HepG2 (cell line): ENCODE measurements around the gene COL9A1. TPM values are rescaled to one million over a fixed set of nuclear protein-coding genes. Genes with fewer than 3 reads are reported as not detected.

Source experiments
- ATAC-seq: fragments of 200-7000 bp; cut with Tn5 transposase; 3 replicates; pipeline ENCODE4 v1.9.1; 2020; ENCODE audit warnings: mild to moderate bottlenecking, moderate library complexity
- BruUV-seq: library from RNA; stranded (reverse); fragments of 400-500 nt; replicated peaks from 2 replicates; lab custom pipeline; 2021; lab: Mats Ljungman, UMichigan
- CTCF ChIA-PET: fragments of 300-600 bp; formaldehyde crosslinking; extraction: SDS; loops from one replicate; lab custom pipeline; 2021; ENCODE audit warnings: low total read pairs, inconsistent platforms, low intra/inter-chr PET ratio; lab: Yijun Ruan, JAX
- POLR2A ChIA-PET: fragments of 350-600 bp; sonication (Branson Sonifier 250); formaldehyde crosslinking; loops from one replicate; lab custom pipeline; 2020; ENCODE audit warnings: antibody characterized with exemption, inconsistent platforms; lab: Yijun Ruan, JAX
- DNase-seq: peaks from one replicate; pipeline ENCODE4 v3.0.0-alpha.2; 2015; ENCODE audit warnings: low spot score
- FAIRE-seq: peaks from 3 replicates; lab custom pipeline; 2011; peaks lifted over from hg19 to GRCh38; lab: Jason Lieb, UNC
- H2AFZ ChIP-seq: one replicate; pipeline ENCODE4 v1.6.1; 2011; ENCODE audit warnings: low read length, inconsistent platforms
- H3K27ac ChIP-seq: fragments of 300-600 bp; 3 replicates; pipeline ENCODE4 v1.8.0; 2011; ENCODE audit warnings: mixed run types, mild to moderate bottlenecking, mixed read lengths, low read length, inconsistent platforms; ENCODE audit not compliant: insufficient read depth; ENCODE audit errors: extremely low read length
- H3K27me3 ChIP-seq, 2 experiments: fragments of 200-600 bp in 1 of 2; 2 replicates in 1 of 2; 3 replicates in 1 of 2; pipeline versions ENCODE4 v1.6.0 to v1.8.0; 2011; ENCODE audit warnings: low read length in 2 of 2, mild to moderate bottlenecking in 2 of 2, moderate library complexity in 2 of 2, inconsistent platforms in 1 of 2; ENCODE audit not compliant: insufficient read depth in 2 of 2, control insufficient read depth in 1 of 2
- H3K36me3 ChIP-seq, 2 experiments: fragments of 200-600 bp in 1 of 2; replicated peaks in 1 of 2; 2 replicates in 1 of 2; 3 replicates in 1 of 2; pipeline versions ENCODE4 v1.5.1 to v1.8.0; 2011; ENCODE audit warnings: low read length in 2 of 2, inconsistent platforms in 1 of 2; ENCODE audit not compliant: insufficient read depth in 2 of 2, control insufficient read depth in 1 of 2
- H3K4me1 ChIP-seq: 2 replicates; pipeline ENCODE4 v1.5.1; 2012; ENCODE audit warnings: low read length, inconsistent platforms; ENCODE audit not compliant: insufficient read depth
- H3K4me2 ChIP-seq: 2 replicates; pipeline ENCODE4 v1.6.0; 2011; ENCODE audit warnings: low read depth, low read length, inconsistent platforms
- H3K4me3 ChIP-seq, 3 experiments: fragments of 200-600 bp in 1 of 3; sonication (generic), shearing (Covaris generic) in 1 of 3; replicated peaks in 1 of 3; 2 replicates each; pipeline ENCODE4 v1.5.1; 2011 to 2016; ENCODE audit warnings: low read length in 3 of 3, inconsistent platforms in 2 of 3, low read depth in 2 of 3, mild to moderate bottlenecking in 2 of 3, control low read depth in 1 of 3, mixed read lengths in 1 of 3; ENCODE audit not compliant: insufficient read depth in 1 of 3
- H3K79me2 ChIP-seq: one replicate; pipeline ENCODE4 v1.6.1; 2011; ENCODE audit warnings: low read length, inconsistent platforms; ENCODE audit not compliant: insufficient read depth
- H3K9ac ChIP-seq: 2 replicates; pipeline ENCODE4 v1.6.0; 2011; ENCODE audit warnings: mild to moderate bottlenecking, low read depth, low read length, inconsistent platforms; ENCODE audit not compliant: insufficient read depth
- H3K9me3 ChIP-seq: 2 replicates; pipeline ENCODE4 v1.5.1; 2012; ENCODE audit warnings: mild to moderate bottlenecking, low read length
- H4K20me1 ChIP-seq: 2 replicates; pipeline ENCODE4 v1.6.0; 2011; ENCODE audit warnings: inconsistent platforms, mild to moderate bottlenecking, low read length, moderate library complexity; ENCODE audit not compliant: insufficient read depth
- HIVEP1 ChIP-seq: sonication (generic); formaldehyde crosslinking; IDR thresholded peaks from 2 replicates; pipeline ENCODE4 v1.4.0; 2020; ENCODE audit warnings: mild to moderate bottlenecking, missing genetic modification reagents
- KDM6A ChIP-seq: IDR thresholded peaks from 2 replicates; pipeline ENCODE4 v1.6.1; 2016; ENCODE audit warnings: low read depth
- RELA ChIP-seq: sonication (generic); formaldehyde crosslinking; IDR thresholded peaks from 2 replicates; pipeline ENCODE4 v1.4.0; 2020; ENCODE audit warnings: missing genetic modification reagents
- SRF ChIP-seq: IDR thresholded peaks from 2 replicates; pipeline ENCODE4 v1.6.1; 2011; ENCODE audit warnings: mild to moderate bottlenecking, low read depth, low read length, moderate library complexity
- ZNF615 ChIP-seq: sonication (generic); formaldehyde crosslinking; IDR thresholded peaks from 2 replicates; pipeline ENCODE4 v1.5.0; 2020; ENCODE audit warnings: mild to moderate bottlenecking, missing genetic modification reagents, borderline replicate concordance
- ZNF660 ChIP-seq: sonication (generic); formaldehyde crosslinking; IDR thresholded peaks from 2 replicates; pipeline ENCODE4 v1.5.1; 2020; ENCODE audit warnings: mild to moderate bottlenecking, low read depth, missing genetic modification reagents, borderline replicate concordance
- ZNF674 ChIP-seq: sonication (generic); formaldehyde crosslinking; IDR thresholded peaks from 2 replicates; pipeline ENCODE4 v1.5.0; 2020; ENCODE audit warnings: low read depth, mild to moderate bottlenecking, missing genetic modification reagents
- WGBS: methylation state at CpG from one replicate; pipeline ENCODE4 v1.1.6; 2017; ENCODE audit warnings: low lambda C conversion rate; 5-methylcytosine and 5-hydroxymethylcytosine counted together
- in situ Hi-C: cut with HindIII; loops from 2 replicates; pipeline ENCODE4 v1.10.0; 2017; ENCODE audit warnings: low pct_unique_long_range_greater_than_20kb; ENCODE audit not compliant: extremely low pct_ligation_motif_present
- intact Hi-C: fragments of 100-400 bp; cut with micrococcal nuclease; formaldehyde crosslinking; loops from one replicate; pipeline ENCODE4 v1.10.0; 2022; ENCODE audit not compliant: unreplicated experiment
- polyA plus RNA-seq, 8 experiments: library from polyadenylated mRNA; depleted of rRNA in 3 of 8; stranded (reverse) in 7 of 8; unstranded in 1 of 8; fragments of >200 nt; fragmentation: Illumina TruSeq in 4 of 8; extraction: Trizol in 4 of 8; gene quantifications; 2 replicates each; pipeline versions ENCODE4 v1.2.1 to v1.2.3, GENCODE V29; 2011 to 2016; ENCODE audit warnings: low read depth in 4 of 8, missing spikeins in 1 of 8, mixed read lengths in 1 of 8; ENCODE audit not compliant: insufficient read depth in 1 of 8
- total RNA-seq, 5 experiments: library from RNA; depleted of rRNA; stranded (reverse); fragments of >200 nt; fragmentation: Illumina TruSeq; extraction: Trizol; gene quantifications; 2 replicates each; pipeline ENCODE4 v1.2.3, GENCODE V29; 2016; ENCODE audit warnings: low read depth in 1 of 5
- TF ChIP-seq, protein P1 (sequence below): sonication (generic); formaldehyde crosslinking; IDR thresholded peaks from 2 replicates; pipeline ENCODE4 v1.4.0; 2020; ENCODE audit warnings: missing genetic modification reagents
- TF ChIP-seq, protein P2 (sequence below): sonication (generic); formaldehyde crosslinking; IDR thresholded peaks from 2 replicates; pipeline ENCODE4 v1.4.0; 2020; ENCODE audit warnings: missing genetic modification reagents
- TF ChIP-seq, protein P3 (sequence below): sonication (generic); formaldehyde crosslinking; IDR thresholded peaks from 2 replicates; pipeline ENCODE4 v1.8.1; 2023; ENCODE audit warnings: mild to moderate bottlenecking, moderate library complexity, missing genetic modification reagents
- TF ChIP-seq, protein P4 (sequence below): sonication (generic); formaldehyde crosslinking; IDR thresholded peaks from 2 replicates; pipeline ENCODE4 v1.4.0; 2020; ENCODE audit warnings: missing genetic modification reagents, borderline replicate concordance
- TF ChIP-seq, protein P5 (sequence below): sonication (generic); formaldehyde crosslinking; IDR thresholded peaks from 2 replicates; pipeline ENCODE4 v1.5.1; 2020; ENCODE audit warnings: mild to moderate bottlenecking, missing genetic modification reagents, moderate library complexity

COL9A1 gene
- total and polyA plus RNA-seq, 2 of the 13 experiments (the other 11 are each of a cell fraction or from before 2014, with no cell fraction given): 0.08 TPM; not detected in 1

DNA sequence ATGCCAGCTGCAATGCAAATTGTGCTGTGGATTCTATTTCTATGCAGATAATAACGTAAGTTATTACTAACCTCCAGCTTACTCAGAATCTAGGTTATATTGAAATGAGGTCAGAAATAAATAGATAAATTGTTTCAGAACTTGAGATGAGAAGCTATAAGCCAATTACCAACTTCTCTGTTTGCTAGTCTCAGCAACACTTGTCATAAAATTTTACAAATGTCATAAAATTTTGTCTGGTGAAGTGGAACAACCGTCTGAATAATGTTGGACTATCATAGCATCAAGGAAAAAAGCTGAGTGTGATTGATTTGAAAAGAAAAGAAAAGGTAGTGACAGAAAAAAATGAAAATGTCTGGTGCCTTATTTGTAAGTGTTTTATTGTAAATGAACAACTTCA lies 36.7 kb downstream of the COL9A1 start:
- intact Hi-C loops (no loop called here), in situ Hi-C loops (no loop called here)
- Histone ChIP-seq H3K4me2 (no peak overlapping the region), H3K4me3 (no peak overlapping the region), H4K20me1 (no peaks in the 10 kb centered on the region), H3K4me1 (no peaks in the 10 kb centered on the region), H3K27ac (no peak overlapping the region), H2AFZ (no peak overlapping the region), H3K36me3 (no peaks in the 10 kb centered on the region), H3K9ac (no peak overlapping the region), H3K9me3 (no peaks in the 10 kb centered on the region), H3K79me2 (no peaks in the 10 kb centered on the region), H3K27me3 (0 out of 5 replicates have a peak, but pooled peaks cover 0 to 3% of the 10 kb centered on the region in 2 experiments)
- 5% methylated on average over 2 of the region's 2 CpGs for WGBS
- no peak for DNase-seq
- TF ChIP-seq HIVEP1 (CRISPR knock-in tag) (no peak), KDM6A (CRISPR knock-in tag) (no peak), ZNF660 (CRISPR knock-in tag) (no peak), RELA (CRISPR knock-in tag) (no peak), ZNF615 (no peak), ZNF674 (CRISPR knock-in tag) (no peak), SRF (no peak)
- TF ChIP-seq, protein P1, sequence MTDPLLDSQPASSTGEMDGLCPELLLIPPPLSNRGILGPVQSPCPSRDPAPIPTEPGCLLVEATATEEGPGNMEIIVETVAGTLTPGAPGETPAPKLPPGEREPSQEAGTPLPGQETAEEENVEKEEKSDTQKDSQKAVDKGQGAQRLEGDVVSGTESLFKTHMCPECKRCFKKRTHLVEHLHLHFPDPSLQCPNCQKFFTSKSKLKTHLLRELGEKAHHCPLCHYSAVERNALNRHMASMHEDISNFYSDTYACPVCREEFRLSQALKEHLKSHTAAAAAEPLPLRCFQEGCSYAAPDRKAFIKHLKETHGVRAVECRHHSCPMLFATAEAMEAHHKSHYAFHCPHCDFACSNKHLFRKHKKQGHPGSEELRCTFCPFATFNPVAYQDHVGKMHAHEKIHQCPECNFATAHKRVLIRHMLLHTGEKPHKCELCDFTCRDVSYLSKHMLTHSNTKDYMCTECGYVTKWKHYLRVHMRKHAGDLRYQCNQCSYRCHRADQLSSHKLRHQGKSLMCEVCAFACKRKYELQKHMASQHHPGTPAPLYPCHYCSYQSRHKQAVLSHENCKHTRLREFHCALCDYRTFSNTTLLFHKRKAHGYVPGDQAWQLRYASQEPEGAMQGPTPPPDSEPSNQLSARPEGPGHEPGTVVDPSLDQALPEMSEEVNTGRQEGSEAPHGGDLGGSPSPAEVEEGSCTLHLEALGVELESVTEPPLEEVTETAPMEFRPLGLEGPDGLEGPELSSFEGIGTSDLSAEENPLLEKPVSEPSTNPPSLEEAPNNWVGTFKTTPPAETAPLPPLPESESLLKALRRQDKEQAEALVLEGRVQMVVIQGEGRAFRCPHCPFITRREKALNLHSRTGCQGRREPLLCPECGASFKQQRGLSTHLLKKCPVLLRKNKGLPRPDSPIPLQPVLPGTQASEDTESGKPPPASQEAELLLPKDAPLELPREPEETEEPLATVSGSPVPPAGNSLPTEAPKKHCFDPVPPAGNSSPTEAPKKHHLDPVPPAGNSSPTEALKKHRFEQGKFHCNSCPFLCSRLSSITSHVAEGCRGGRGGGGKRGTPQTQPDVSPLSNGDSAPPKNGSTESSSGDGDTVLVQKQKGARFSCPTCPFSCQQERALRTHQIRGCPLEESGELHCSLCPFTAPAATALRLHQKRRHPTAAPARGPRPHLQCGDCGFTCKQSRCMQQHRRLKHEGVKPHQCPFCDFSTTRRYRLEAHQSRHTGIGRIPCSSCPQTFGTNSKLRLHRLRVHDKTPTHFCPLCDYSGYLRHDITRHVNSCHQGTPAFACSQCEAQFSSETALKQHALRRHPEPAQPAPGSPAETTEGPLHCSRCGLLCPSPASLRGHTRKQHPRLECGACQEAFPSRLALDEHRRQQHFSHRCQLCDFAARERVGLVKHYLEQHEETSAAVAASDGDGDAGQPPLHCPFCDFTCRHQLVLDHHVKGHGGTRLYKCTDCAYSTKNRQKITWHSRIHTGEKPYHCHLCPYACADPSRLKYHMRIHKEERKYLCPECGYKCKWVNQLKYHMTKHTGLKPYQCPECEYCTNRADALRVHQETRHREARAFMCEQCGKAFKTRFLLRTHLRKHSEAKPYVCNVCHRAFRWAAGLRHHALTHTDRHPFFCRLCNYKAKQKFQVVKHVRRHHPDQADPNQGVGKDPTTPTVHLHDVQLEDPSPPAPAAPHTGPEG (CRISPR knock-in tag): no peak
- TF ChIP-seq, protein P2, sequence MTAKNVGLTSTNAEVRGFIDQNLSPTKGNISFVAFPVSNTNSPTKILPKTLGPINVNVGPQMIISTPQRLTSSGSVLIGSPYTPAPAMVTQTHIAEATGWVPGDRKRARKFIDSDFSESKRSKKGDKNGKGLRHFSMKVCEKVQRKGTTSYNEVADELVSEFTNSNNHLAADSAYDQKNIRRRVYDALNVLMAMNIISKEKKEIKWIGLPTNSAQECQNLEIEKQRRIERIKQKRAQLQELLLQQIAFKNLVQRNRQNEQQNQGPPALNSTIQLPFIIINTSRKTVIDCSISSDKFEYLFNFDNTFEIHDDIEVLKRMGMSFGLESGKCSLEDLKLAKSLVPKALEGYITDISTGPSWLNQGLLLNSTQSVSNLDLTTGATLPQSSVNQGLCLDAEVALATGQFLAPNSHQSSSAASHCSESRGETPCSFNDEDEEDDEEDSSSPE (CRISPR knock-in tag): no peak
- TF ChIP-seq, protein P3, sequence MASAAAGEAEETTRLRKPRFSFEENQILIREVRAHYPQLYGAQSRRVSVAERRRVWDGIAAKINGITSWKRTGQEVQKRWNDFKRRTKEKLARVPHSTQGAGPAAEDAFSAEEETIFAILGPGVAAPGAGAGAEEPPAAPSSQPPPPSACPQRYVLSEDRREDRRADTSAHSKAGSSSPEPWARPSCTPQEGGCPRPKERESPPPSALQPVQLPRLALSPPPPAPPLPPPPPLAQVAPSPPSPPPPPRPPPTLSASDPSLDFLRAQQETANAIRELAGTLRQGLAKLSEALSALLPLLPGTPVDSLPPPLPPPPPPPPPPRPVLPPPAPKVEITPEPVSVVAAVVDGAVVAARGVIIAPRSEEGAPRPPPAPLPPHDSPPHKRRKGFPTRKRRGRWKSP (CRISPR knock-in tag): no peak
- TF ChIP-seq, protein P4, sequence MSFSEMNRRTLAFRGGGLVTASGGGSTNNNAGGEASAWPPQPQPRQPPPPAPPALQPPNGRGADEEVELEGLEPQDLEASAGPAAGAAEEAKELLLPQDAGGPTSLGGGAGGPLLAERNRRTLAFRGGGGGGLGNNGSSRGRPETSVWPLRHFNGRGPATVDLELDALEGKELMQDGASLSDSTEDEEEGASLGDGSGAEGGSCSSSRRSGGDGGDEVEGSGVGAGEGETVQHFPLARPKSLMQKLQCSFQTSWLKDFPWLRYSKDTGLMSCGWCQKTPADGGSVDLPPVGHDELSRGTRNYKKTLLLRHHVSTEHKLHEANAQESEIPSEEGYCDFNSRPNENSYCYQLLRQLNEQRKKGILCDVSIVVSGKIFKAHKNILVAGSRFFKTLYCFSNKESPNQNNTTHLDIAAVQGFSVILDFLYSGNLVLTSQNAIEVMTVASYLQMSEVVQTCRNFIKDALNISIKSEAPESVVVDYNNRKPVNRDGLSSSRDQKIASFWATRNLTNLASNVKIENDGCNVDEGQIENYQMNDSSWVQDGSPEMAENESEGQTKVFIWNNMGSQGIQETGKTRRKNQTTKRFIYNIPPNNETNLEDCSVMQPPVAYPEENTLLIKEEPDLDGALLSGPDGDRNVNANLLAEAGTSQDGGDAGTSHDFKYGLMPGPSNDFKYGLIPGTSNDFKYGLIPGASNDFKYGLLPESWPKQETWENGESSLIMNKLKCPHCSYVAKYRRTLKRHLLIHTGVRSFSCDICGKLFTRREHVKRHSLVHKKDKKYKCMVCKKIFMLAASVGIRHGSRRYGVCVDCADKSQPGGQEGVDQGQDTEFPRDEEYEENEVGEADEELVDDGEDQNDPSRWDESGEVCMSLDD (CRISPR knock-in tag): no peak
- TF ChIP-seq, protein P5, sequence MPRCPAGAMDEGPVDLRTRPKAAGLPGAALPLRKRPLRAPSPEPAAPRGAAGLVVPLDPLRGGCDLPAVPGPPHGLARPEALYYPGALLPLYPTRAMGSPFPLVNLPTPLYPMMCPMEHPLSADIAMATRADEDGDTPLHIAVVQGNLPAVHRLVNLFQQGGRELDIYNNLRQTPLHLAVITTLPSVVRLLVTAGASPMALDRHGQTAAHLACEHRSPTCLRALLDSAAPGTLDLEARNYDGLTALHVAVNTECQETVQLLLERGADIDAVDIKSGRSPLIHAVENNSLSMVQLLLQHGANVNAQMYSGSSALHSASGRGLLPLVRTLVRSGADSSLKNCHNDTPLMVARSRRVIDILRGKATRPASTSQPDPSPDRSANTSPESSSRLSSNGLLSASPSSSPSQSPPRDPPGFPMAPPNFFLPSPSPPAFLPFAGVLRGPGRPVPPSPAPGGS (CRISPR knock-in tag): no peak
- no peak for FAIRE-seq
- no peak for ATAC-seq
- POLR2A ChIA-PET: no interaction called here
- BruUV-seq: no TSS peak
- CTCF ChIA-PET: no interaction called here
